HG03108 (cell line): ENCODE results near the gene PDE4D.
"Not testable (repeated sequence)": the region's sequence is repeated elsewhere in the genome, so short reads cannot be mapped to it uniquely, and the experiment has no call there.

Experiments
- ATAC-seq: cut with Tn5 transposase; IDR thresholded peaks from one replicate; pipeline ENCODE4 v1.9.1; 2021; ENCODE audit warnings: moderate library complexity; ENCODE audit not compliant: unreplicated experiment

PDE4D gene

GRCh38 chr5:59712836-59713497 is 180.6 kb downstream of the PDE4D start:
- ATAC-seq, result no peak

GRCh38 chr5:59711310-59711709 is 182.2 kb downstream of the PDE4D start:
- no peak for ATAC-seq

DNA sequence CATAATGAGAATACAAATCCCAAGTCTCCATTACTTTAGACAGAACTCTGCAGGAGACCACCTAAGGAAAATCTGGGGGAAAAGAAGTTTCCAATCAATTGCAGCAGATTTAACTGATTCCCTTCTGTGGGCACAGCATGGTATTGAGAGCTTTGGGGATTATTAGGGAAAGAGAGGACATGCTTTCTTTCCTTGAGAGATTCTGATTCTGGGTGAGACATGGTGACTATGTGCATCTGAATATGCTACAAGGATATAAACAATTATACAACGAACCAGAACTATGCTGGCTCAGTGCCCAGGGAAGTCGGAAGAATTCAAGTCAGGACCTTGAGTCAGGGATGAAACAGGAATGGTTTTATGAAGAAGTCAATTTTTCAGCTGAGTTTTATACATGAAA is 183.7 kb downstream of the PDE4D start:
- ATAC-seq, result no peak

- ATAC-seq, result no peak
Measured at GRCh38 chr5:59709346-59709821, 184.1 kb downstream of the PDE4D start.

GRCh38 chr5:59704936-59705335 is 188.6 kb downstream of the PDE4D start:
- no peak for ATAC-seq

- no peak for ATAC-seq
Measured at GRCh38 chr5:59703789-59704188, 189.7 kb downstream of the PDE4D start.

DNA sequence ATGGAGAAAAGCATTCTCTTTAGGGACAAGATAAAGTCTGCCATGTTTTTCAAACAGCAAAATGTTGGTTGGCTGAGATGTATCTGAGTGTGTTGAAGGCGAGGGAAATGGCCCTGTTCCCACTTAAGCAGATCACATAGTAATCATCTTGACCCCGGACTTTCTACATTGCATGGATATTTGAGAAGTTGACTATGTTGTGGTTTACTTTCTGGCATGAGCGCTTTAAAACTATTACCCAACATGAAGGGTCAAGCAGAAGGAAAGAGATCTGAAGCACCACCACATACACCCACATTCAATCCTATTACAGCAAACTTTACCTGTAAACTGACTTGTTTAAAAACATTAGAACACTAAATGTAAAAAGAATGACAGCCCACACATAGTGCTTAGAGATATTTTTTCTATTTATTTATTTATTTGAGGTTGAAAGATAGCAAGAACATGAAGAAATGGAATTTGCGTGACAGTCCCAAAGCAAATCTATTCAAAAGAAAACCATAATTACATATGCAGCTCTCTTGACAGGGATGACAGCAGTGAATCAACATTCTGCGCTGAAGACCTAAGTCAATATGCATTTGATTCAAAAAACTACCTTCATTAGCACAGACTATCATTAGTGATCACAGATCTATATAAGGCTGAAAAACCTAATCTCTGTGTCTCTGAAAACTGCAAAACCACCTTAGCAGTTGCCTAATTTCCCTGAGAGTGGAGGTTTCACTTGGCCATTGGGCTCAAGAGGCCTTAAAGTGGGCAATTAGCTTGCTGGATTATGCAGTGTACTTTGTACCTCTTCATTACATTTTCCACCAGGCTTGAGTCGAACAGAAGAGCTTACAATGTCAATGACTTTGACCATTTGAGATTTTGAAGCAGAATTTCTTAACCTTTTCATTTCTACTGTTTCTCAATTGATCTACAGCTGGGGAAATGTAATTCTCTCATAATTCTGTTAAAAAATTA is 195.0 kb downstream of the PDE4D start:
- ATAC-seq, result no peak

- ATAC-seq, result no peak
Measured at GRCh38 chr5:59694411-59694810, 199.1 kb downstream of the PDE4D start.

DNA sequence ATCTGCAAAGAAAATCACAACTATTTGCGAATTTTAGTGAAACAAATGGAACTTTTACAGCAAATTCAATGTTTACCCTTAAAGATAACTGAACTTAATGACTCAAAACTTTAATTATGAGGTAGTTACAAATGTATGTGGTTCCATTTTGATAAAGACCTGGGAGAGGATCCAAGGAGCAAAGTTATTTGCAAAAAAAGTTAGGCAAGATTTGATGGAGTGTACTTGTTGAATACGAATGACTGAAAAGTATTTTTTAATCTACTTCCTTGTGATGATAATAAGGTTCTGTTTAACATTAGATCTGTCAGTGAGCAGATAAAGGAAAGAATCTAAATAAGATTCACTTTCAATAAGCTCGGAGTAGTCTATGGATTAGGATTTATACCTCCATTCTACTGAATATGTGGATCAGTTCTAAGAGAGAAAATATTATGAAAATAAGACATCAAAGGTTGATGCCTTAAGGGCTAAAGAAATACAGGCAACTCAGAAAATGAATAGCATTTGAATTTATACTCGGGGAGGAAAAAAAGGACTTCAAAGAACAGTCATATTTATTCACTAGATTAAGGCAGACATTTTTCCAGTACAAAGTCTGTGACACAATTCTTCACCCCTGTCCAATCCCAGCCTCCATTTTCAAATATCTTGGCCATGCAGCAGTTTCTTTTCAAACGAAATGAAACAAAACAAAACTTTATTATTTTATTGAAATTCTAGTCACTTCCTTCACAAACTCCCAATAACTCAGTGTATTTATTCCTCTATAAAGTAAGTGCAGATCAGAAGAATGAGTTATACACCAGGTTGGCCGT is 199.8 kb downstream of the PDE4D start:
- no peak for ATAC-seq

- ATAC-seq, result peak; percentile 49
Measured at GRCh38 chr5:59685793-59686192, 207.7 kb downstream of the PDE4D start.

DNA sequence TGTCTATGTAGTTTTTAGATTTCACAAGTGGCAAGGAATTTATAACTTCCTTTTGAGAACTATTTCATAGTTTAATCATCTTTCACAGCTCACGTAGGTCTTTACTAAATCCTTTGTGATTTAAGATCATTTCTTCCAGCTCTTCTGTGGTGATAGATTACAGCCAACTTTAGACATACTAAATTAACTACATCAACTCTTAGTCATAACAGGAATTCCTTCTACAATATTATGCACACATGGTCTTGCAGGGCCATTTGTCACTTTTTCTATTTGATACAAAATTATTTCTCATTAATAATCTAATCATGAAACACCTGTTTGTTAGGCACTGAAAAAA is 208.4 kb downstream of the PDE4D start:
- ATAC-seq, result no peak

- ATAC-seq, result no peak
Measured at GRCh38 chr5:59684388-59685190, 208.9 kb downstream of the PDE4D start.

- ATAC-seq, result no peak
Measured at GRCh38 chr5:59683311-59683710, 210.2 kb downstream of the PDE4D start.

GRCh38 chr5:59682542-59682941 is 211.0 kb downstream of the PDE4D start:
- ATAC-seq, result no peak

- no peak for ATAC-seq
Measured at GRCh38 chr5:59678943-59679342, 214.6 kb downstream of the PDE4D start.

DNA sequence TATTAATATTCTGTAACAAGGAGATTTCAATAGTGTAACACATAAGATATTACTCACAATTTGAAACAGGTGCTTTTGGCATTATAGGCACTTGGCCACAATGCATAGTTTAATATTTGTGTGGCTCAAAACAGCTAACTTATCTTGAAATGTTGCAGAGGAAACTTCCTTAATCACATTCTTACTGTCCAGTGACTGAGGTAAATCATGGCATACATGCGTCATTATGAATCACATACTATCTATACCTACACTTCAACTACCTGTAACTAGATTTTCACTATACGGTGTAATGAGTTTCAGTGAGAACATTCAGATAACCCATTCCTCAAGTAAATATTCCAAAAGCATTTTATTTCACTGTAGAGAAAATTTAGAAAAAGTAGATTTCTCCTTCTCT is 218.8 kb downstream of the PDE4D start:
- ATAC-seq, result no peak

- no peak for ATAC-seq
Measured at GRCh38 chr5:59673438-59674058, 220.0 kb downstream of the PDE4D start.

GRCh38 chr5:59666440-59667068 is 227.0 kb downstream of the PDE4D start:
- no peak for ATAC-seq

DNA sequence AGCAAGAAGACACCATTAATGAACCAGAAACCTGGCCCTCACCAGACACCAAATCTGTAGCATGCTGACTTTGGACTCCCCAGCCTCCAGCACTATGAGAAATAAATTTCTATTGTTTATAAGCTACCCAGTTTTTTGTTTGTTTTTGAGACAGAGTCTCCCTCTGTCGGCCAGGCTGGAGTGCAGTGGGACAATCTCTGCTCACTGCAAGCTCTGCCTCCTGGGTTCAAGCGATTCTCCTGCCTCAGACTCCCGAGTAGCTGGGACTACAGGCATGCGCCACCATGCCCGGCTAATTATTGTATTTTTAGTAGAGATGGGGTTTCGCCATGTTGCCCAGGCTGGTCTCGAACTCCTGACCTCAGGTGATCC is 227.7 kb downstream of the PDE4D start:
- ATAC-seq, result not testable (repeated sequence)
